ENCODE results near the gene NXPH4.

The NXPH4 gene

GRCh38 chr12:57225680-57226210 lies 9.2 kb downstream of the NXPH4 start:
- TF ChIP-seq, protein P1, sequence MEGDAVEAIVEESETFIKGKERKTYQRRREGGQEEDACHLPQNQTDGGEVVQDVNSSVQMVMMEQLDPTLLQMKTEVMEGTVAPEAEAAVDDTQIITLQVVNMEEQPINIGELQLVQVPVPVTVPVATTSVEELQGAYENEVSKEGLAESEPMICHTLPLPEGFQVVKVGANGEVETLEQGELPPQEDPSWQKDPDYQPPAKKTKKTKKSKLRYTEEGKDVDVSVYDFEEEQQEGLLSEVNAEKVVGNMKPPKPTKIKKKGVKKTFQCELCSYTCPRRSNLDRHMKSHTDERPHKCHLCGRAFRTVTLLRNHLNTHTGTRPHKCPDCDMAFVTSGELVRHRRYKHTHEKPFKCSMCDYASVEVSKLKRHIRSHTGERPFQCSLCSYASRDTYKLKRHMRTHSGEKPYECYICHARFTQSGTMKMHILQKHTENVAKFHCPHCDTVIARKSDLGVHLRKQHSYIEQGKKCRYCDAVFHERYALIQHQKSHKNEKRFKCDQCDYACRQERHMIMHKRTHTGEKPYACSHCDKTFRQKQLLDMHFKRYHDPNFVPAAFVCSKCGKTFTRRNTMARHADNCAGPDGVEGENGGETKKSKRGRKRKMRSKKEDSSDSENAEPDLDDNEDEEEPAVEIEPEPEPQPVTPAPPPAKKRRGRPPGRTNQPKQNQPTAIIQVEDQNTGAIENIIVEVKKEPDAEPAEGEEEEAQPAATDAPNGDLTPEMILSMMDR (conservative IDR thresholded peaks at IDR 0.05), result no peak
- peak overlapping the region; percentile 13; the same call in 1 of the 2 replicates for H3K27ac ChIP-seq

DNA sequence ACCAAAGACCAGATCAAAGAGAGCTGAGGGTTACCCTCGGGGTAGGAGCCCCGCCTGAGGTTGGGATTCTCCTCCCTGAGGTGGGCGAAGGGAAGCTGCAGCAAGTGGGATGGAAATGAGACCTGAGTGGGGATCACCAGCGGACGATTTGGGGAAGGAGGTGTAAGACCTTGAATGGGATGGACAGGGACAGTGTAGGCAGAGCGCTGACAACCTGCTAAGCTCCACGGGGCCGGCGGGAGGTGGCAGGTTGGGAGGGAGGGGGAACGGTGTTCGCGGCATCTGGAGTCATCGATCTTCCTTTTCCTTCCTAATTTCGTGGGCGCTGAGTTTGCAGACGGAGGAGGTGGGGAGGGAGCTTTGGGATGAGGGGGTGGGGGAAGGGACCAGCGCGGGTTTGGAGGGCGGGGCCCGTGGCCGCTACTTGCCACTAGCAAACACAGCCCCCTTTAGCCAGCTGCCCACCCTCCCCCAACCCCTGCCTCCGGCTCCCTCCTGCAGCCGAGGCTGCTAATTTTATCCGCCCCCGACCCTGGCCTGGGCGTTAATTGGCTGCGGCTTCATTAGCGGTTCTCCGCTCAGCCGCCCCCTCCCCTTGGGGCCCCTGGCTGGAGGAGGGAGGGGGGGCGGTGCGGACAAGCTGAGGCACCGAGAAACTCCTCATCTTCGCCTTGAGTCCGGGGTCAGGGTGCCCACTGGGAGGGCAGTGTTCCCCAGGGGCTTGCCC lies 10.2 kb downstream of the NXPH4 start:
- H3K27ac ChIP-seq, result peak overlapping the region; percentile 96

DNA sequence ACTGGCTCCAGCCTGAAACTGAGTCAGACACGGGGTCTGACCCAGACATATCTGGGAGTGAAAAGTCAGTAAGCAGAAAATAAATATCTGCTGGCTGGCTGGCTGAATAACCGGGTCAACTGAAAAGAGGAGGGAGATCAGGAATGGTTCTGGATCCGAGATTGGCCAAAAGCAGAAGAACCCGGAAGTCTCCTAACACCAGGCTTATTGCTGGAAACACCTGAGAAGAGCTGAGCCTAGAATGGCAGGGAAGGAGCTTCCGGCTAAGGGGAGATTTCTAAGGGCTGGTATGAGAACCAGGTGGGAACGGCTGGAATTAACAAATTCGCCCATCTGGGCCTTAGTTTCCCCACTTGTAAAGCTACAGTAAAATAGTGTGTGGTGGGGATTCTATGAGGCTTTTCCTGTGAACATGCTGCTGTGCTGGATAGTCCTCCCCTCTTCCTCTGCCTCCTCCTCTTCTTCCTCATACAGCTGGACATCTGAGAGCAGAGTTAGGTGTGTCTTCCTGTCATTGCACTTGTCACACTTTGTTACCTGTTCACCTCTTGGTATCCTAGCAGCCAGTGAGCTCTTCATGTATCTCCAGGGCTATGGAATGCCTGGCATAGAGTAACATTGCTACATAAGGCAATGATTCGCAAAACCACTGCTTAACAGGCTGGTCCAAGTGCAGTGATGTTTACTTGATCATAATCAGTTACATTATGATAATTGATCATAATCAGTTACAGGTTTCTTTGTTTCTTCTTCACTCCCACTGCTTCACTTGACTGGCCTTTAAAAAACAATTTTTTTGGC lies 10.9 kb downstream of the NXPH4 start:
- TF ChIP-seq, protein P1 (conservative IDR thresholded peaks at IDR 0.05), result no peak
- H3K27ac ChIP-seq, result peak overlapping the region; percentile 96

More for the DNA sequence above, 10.2 kb downstream of the NXPH4 start:
- TF ChIP-seq, protein P1 (conservative IDR thresholded peaks at IDR 0.05), result no peak

DNA sequence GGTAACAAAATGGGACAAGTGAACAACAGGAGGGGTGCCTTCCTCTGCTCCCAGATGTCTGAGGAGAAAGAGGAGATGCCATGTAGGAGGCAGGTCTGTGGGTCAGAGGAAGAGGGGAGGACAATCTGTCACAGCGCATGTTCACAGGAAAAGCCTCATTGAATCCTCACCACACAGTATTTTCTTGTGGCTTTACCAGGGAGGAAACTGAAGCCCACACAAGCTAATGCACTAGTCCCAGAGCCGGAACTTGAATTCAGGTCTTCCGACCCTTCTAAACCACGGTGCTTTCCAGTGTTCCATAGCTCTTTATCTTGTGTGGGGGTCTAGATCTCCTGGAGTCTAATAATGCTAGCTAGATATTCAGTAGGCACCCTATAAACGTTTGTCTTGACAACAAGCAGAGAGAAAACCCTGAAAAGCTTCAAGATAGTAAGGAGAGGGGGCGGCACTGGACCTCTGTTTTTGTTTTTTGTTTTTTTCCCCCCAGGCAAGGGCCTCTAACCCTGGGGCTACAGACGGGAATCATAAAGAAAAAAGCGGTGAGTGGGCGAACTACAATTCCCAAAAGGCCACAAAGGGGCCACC lies 12.5 kb downstream of the NXPH4 start:
- peak overlapping the region; percentile 96 for H3K27ac ChIP-seq

GRCh38 chr12:57229634-57230380 lies 13.2 kb downstream of the NXPH4 start, which contains the start of gene SHMT2:
TSS of gene SHMT2 (plus strand) at chr12:57229711. CDS start at chr12:57229779, 68 bp downstream.
- peak within 1 kb of the TSS; percentile 96 for H3K27ac ChIP-seq
- TF ChIP-seq, protein P1 (conservative IDR thresholded peaks at IDR 0.05), result no peak

More for the DNA sequence above, 12.5 kb downstream of the NXPH4 start:
- TF ChIP-seq, protein P1 (conservative IDR thresholded peaks at IDR 0.05), result no peak

- TF ChIP-seq, protein P1 (conservative IDR thresholded peaks at IDR 0.05), result no peak
- H3K27ac ChIP-seq, result peak overlapping the region; percentile 96
Observed at GRCh38 chr12:57230381-57231155, 14.0 kb downstream of the NXPH4 start.
